HCT116 (cell line): ENCODE measurements around the gene FHL2.

ENCODE experiments used
- CEBPB ChIP-seq: IDR thresholded peaks from 2 replicates; pipeline ENCODE4 v1.6.1; 2012; ENCODE audit warnings: low read depth
- CTCF ChIP-seq, 3 experiments: fragments of 200-600 bp in 1 of 3; sonication (generic) in 1 of 3; IDR thresholded peaks in 2 of 3; conservative IDR thresholded peaks in 1 of 3; 2 replicates each; pipeline ENCODE4 v1.5.1; 2012 to 2017; ENCODE audit warnings: low read depth in 2 of 3, low read length in 2 of 3, antibody characterized with exemption in 1 of 3, borderline replicate concordance in 1 of 3, control low read depth in 1 of 3, mild to moderate bottlenecking in 1 of 3, mixed read lengths in 1 of 3, mixed run types in 1 of 3, moderate library complexity in 1 of 3; ENCODE audit not compliant: insufficient read depth in 1 of 3
- EGR1 ChIP-seq: IDR thresholded peaks from 2 replicates; pipeline ENCODE4 v1.6.1; 2012; ENCODE audit warnings: low read depth
- EZH2 ChIP-seq: fragments of 200-600 bp; sonication (generic); IDR thresholded peaks from 2 replicates; pipeline ENCODE4 v1.6.1; 2017; ENCODE audit warnings: antibody characterized with exemption, mixed run types
- EZH2phosphoT487 ChIP-seq: fragments of 200-600 bp; IDR thresholded peaks from 2 replicates; pipeline ENCODE4 v1.6.1; 2018; ENCODE audit warnings: antibody characterized with exemption, borderline replicate concordance
- JUND ChIP-seq: IDR thresholded peaks from 2 replicates; pipeline ENCODE4 v1.6.1; 2012
- POLR2A ChIP-seq: IDR thresholded peaks from 2 replicates; pipeline ENCODE4 v1.7.0; 2011; ENCODE audit warnings: borderline replicate concordance; ENCODE audit not compliant: insufficient read depth, insufficient read length; ENCODE audit errors: extremely low read depth
- POLR2AphosphoS5 ChIP-seq: IDR thresholded peaks from 2 replicates; pipeline ENCODE4 v1.6.1; 2011; ENCODE audit warnings: mild to moderate bottlenecking, low read depth, low read length, moderate library complexity
- SIN3A ChIP-seq: IDR thresholded peaks from 2 replicates; pipeline ENCODE4 v1.6.1; 2012; ENCODE audit warnings: low read depth
- TCF7L2 ChIP-seq: IDR thresholded peaks from 2 replicates; pipeline ENCODE4 v1.7.0; 2011; ENCODE audit warnings: borderline replicate concordance, inconsistent platforms; ENCODE audit not compliant: insufficient read depth, insufficient read length; ENCODE audit errors: extremely low read depth
- ZNF274 ChIP-seq: fragments of 200-500 bp; sonication (Bioruptor generic); IDR thresholded peaks from 2 replicates; pipeline ENCODE4 v1.6.1; 2014; ENCODE audit warnings: mild to moderate bottlenecking, low read depth, low read length, inconsistent platforms

- TF ChIP-seq CTCF (IDR thresholded peaks at IDR 0.05 in 2 of 3, conservative IDR thresholded peaks at IDR 0.05 in 1 of 3; ENCODE audit: borderline replicate concordance in 1 of 3, insufficient read depth in 1 of 3, low read depth in 2 of 3, low read length in 2 of 3) (no peak), POLR2AphosphoS5 (no peak), JUND (no peak), CEBPB (no peak), SIN3A (no peak), EZH2phosphoT487 (no peak), EGR1 (no peak), EZH2 (no peak), ZNF274 (no peak), POLR2A (no peak), TCF7L2 (no peak)
These were observed 18.3 kb downstream of the FHL2 start for GRCh38 chr2:105380432-105381100.
